Breast epithelium (tissue), 4 donors: ENCODE measurements around the gene EIF4E3. TPM values are rescaled to one million over a fixed set of nuclear protein-coding genes. Genes with fewer than 3 reads are reported as not detected.

Source experiments
- DNase-seq, 2 donors: peaks; one replicate each; pipeline ENCODE4 v3.0.0-alpha.2; 2019; ENCODE audit warnings: low spot score in 2 of 2
- H3K27ac ChIP-seq, 2 donors: fragments of 200-600 bp; sonication (generic) in 1 of 2; one replicate each; pipeline ENCODE4 v1.5.1; 2016 to 2019; ENCODE audit warnings: mild to moderate bottlenecking in 1 of 2
- H3K27me3 ChIP-seq, 2 donors: fragments of 200-600 bp; sonication (generic) in 1 of 2; one replicate each; pipeline versions ENCODE4 v1.5.1 to v1.6.0; 2017 to 2019; ENCODE audit warnings: control low read depth in 1 of 2, mild to moderate bottlenecking in 1 of 2
- H3K36me3 ChIP-seq: fragments of 200-600 bp; one replicate; pipeline ENCODE4 v1.5.1; 2019
- H3K4me1 ChIP-seq, 2 donors: fragments of 200-600 bp; sonication (generic); one replicate each; pipeline ENCODE4 v1.5.1; 2016 to 2019; ENCODE audit warnings: control low read depth in 1 of 2
- H3K4me3 ChIP-seq, 3 donors: fragments of 200-600 bp; sonication (generic); 1 replicate in 2 of 3; 2 replicates in 1 of 3; pipeline ENCODE4 v1.5.1; 2016 to 2019; ENCODE audit warnings: mild to moderate bottlenecking in 3 of 3, moderate library complexity in 2 of 3
- H3K9me3 ChIP-seq, 2 donors: fragments of 200-600 bp; sonication (generic) in 1 of 2; one replicate each; pipeline ENCODE4 v1.5.1; 2016 to 2019; ENCODE audit warnings: control low read depth in 1 of 2
- POLR2A ChIP-seq: fragments of 450-650 bp; IDR thresholded peaks from one replicate; pipeline ENCODE4 v1.6.1; 2016; ENCODE audit warnings: antibody characterized with exemption, mild to moderate bottlenecking, moderate library complexity
- POLR2AphosphoS5 ChIP-seq, 3 donors: sonication (generic); formaldehyde crosslinking; IDR thresholded peaks; one replicate each; pipeline ENCODE4 v1.6.1; 2017; ENCODE audit warnings: antibody characterized with exemption in 3 of 3
- intact Hi-C: fragments of 100-400 bp; cut with DNase I; formaldehyde crosslinking; loops from one replicate; pipeline ENCODE4 v1.15.1; 2023; ENCODE audit warnings: low total_unique reads
- total RNA-seq, 3 donors: library from RNA; depleted of rRNA; stranded (reverse); fragments of >200 nt; gene quantifications; one replicate each; pipeline ENCODE4 v1.1.0, GENCODE V29; 2016
- TF ChIP-seq, protein P1 (sequence below), 3 donors: fragments of 450-650 bp; IDR thresholded peaks; one replicate each; pipeline ENCODE4 v1.5.1; 2016 to 2017; ENCODE audit warnings: antibody characterized with exemption in 3 of 3, mild to moderate bottlenecking in 3 of 3, moderate library complexity in 3 of 3

EIF4E3 gene
- total RNA-seq, 3 donors from 2014 or later: 16.1 to 34.4 (median 19.3) TPM

- DNase-seq: no peak
- Histone ChIP-seq H3K27me3 (no peaks in the 10 kb centered on the region), H3K27ac (no peak overlapping the region), H3K36me3 (no peaks in the 10 kb centered on the region), H3K4me1 (no peaks in the 10 kb centered on the region), H3K4me3 (no peak overlapping the region), H3K9me3 (no peaks in the 10 kb centered on the region)
- intact Hi-C loops: no loop called here
- no peak for TF ChIP-seq POLR2AphosphoS5 (IDR thresholded peaks at IDR 0.05)
- TF ChIP-seq, protein P1, sequence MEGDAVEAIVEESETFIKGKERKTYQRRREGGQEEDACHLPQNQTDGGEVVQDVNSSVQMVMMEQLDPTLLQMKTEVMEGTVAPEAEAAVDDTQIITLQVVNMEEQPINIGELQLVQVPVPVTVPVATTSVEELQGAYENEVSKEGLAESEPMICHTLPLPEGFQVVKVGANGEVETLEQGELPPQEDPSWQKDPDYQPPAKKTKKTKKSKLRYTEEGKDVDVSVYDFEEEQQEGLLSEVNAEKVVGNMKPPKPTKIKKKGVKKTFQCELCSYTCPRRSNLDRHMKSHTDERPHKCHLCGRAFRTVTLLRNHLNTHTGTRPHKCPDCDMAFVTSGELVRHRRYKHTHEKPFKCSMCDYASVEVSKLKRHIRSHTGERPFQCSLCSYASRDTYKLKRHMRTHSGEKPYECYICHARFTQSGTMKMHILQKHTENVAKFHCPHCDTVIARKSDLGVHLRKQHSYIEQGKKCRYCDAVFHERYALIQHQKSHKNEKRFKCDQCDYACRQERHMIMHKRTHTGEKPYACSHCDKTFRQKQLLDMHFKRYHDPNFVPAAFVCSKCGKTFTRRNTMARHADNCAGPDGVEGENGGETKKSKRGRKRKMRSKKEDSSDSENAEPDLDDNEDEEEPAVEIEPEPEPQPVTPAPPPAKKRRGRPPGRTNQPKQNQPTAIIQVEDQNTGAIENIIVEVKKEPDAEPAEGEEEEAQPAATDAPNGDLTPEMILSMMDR (IDR thresholded peaks at IDR 0.05): no peak
- TF ChIP-seq POLR2A: no peak
Measured at GRCh38 chr3:71646971-71647370, 78.2 kb downstream of the EIF4E3 start.

- intact Hi-C loops: no loop called here
- Histone ChIP-seq H3K27me3 (no peaks in the 10 kb centered on the region), H3K36me3 (no peaks in the 10 kb centered on the region), H3K4me1 (no peaks in the 10 kb centered on the region), H3K27ac (no peak overlapping the region), H3K9me3 (no peaks in the 10 kb centered on the region), H3K4me3 (no peak overlapping the region)
- no peak for DNase-seq
- TF ChIP-seq POLR2A (no peak), POLR2AphosphoS5 (IDR thresholded peaks at IDR 0.05) (no peak)
- TF ChIP-seq, protein P1 (IDR thresholded peaks at IDR 0.05): no peak
Measured at GRCh38 chr3:71645140-71645539, 80.1 kb downstream of the EIF4E3 start.

DNA sequence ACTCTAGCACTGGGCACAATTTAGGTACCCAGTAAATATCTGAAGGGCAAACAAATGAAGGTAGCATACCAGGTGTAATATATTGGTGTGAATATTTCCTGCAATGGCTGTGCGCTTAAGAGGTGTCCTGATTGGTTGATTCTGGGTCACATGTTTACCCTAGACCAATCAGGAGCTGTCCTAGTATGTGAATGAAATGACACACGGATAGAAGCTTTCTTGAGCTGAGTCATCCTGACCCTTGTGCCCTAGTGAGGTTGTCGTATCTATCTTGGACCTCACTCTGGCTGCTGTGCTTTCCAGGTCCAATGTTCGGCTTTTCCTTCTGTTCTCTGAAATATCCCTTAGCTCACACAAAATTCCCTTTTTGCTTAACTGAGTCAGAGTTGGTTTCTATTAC is 83.5 kb downstream of the EIF4E3 start:
- H3K36me3 ChIP-seq: no peaks in the 10 kb centered on the region
- H3K4me3 ChIP-seq: no peak overlapping the region
- no peak overlapping the region for H3K27ac ChIP-seq
- no peaks in the 10 kb centered on the region for H3K9me3 ChIP-seq
- H3K4me1 ChIP-seq: no peaks in the 10 kb centered on the region
- intact Hi-C loops: no loop called here
- TF ChIP-seq POLR2AphosphoS5 (IDR thresholded peaks at IDR 0.05) (no peak), POLR2A (no peak)
- TF ChIP-seq, protein P1 (IDR thresholded peaks at IDR 0.05): no peak
- no peaks in the 10 kb centered on the region for H3K27me3 ChIP-seq
- no peak for DNase-seq

- TF ChIP-seq POLR2A (no peak), POLR2AphosphoS5 (IDR thresholded peaks at IDR 0.05) (no peak)
- TF ChIP-seq, protein P1 (IDR thresholded peaks at IDR 0.05): no peak
- no peak overlapping the region for H3K27ac ChIP-seq
- H3K27me3 ChIP-seq: no peaks in the 10 kb centered on the region
- H3K9me3 ChIP-seq: no peaks in the 10 kb centered on the region
- H3K4me1 ChIP-seq: no peaks in the 10 kb centered on the region
- no peak for DNase-seq
- no peak overlapping the region for H3K4me3 ChIP-seq
- intact Hi-C loops: no loop called here
- no peaks in the 10 kb centered on the region for H3K36me3 ChIP-seq
Measured at GRCh38 chr3:71640331-71640983, 84.7 kb downstream of the EIF4E3 start.

GRCh38 chr3:71636482-71636881 is 88.7 kb downstream of the EIF4E3 start:
- Histone ChIP-seq H3K9me3 (no peaks in the 10 kb centered on the region), H3K4me1 (no peaks in the 10 kb centered on the region), H3K36me3 (no peaks in the 10 kb centered on the region), H3K27ac (no peak overlapping the region), H3K27me3 (no peaks in the 10 kb centered on the region), H3K4me3 (no peak overlapping the region)
- TF ChIP-seq POLR2A: no peak
- no peak for TF ChIP-seq POLR2AphosphoS5 (IDR thresholded peaks at IDR 0.05)
- TF ChIP-seq, protein P1 (IDR thresholded peaks at IDR 0.05): no peak
- intact Hi-C loops: no loop called here
- no peak for DNase-seq
